GM19238 (cell line): ENCODE data around the gene GOLGA8A.
A peak's percentile ranks its signal among the peaks of the same experiment; 100 is the strongest.
"Not testable (repeated sequence)": the region's sequence is repeated elsewhere in the genome, so short reads cannot be mapped to it uniquely, and the experiment has no call there.

Experiments used
- DNase-seq: peaks from one replicate; pipeline ENCODE4 v3.0.0; 2011; ENCODE audit warnings: low spot score; ENCODE audit not compliant: insufficient read length

The GOLGA8A gene, protein sequence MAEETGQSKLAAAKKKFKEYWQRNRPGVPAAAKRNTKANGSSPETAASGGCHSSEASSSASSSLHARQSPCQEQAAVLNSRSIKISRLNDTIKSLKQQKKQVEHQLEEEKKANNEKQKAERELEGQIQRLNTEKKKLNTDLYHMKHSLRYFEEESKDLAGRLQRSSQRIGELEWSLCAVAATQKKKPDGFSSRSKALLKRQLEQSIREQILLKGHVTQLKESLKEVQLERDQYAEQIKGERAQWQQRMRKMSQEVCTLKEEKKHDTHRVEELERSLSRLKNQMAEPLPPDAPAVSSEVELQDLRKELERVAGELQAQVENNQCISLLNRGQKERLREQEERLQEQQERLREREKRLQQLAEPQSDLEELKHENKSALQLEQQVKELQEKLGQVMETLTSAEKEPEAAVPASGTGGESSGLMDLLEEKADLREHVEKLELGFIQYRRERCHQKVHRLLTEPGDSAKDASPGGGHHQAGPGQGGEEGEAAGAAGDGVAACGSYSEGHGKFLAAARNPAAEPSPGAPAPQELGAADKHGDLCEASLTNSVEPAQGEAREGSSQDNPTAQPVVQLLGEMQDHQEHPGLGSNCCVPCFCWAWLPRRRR

DNA sequence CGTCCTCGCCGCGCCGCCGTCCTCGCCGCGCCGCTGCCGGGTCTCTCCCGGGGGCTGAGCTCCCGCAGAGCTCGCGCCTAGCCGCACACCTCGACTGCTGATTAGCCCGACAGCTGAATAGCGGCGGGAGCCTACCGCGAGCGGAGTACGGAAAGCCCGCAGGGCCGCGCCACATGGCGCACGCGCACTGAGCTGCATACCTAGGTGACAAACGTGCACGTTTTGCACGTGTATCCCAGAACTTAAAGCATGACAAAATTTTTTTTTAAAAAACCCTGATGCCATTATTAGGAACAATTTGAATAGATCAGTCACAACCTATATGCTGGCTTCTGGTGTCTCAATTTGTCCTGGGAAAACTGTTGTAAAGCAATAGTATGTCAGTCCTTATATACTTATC, at the start of gene GOLGA8A:
Gene GOLGA8A, minus strand, starts transcription at position 122 of the 400 bp plus-strand sequence. CDS start 48,117 bp downstream, outside the sequence.
- DNase-seq = peak; percentile 40

DNA sequence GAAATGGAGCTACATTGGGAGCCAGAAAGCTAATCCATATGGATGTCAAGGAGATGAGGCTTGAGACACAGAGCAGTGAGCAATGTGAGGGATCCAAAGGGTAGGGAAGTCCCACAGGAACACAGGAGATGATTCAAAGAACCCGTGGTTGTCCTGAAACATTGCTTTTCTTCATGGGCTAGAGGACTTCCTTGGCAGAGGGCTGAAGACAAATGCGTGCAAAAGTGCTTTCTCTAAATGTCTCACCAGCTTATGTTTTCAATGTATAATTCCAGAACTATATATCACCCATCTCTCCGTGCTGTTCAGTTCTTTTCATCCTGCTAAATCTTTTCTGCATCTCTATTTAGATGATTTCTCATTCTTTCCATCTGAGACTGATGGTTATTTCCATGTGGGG, 46.0 kb upstream of the GOLGA8A start:
- no peak for DNase-seq

DNA sequence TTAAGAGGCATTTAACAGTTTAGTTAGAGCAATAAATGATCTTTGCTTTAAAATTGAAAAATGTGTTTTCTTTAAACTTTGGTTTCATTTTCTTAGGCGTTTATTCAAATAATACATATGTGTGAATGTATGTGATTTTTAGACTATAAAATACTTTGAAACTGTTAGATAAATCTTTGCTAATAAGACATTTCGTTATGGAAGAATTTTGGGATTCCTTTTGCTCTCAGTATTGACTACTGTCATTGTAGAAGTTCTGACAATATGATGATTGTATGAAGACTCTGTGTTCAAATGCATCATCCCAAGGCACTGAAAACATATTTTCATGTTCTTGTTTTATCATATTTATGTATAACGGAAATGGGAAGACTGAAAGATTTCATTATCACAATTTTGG, 43.8 kb upstream of the GOLGA8A start:
- no peak for DNase-seq

DNA sequence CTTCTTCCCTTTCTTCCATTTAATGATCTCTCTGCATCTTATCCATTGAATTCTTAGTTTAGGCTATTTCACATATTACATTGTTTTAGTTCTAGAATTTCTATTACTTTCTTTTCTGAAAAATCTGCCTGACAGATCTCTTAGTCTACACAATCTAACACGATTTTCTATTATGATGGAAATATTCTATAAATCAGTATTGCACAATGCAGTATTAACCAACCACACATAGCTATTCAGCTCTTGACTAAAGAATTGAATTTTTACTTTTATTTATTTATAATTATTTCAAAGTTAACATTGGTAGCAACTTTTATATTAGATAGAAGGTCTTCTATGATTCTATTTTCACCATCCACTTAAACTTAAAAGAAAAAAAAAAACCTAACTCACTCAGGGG, 36.2 kb upstream of the GOLGA8A start:
- DNase-seq = no peak

DNA sequence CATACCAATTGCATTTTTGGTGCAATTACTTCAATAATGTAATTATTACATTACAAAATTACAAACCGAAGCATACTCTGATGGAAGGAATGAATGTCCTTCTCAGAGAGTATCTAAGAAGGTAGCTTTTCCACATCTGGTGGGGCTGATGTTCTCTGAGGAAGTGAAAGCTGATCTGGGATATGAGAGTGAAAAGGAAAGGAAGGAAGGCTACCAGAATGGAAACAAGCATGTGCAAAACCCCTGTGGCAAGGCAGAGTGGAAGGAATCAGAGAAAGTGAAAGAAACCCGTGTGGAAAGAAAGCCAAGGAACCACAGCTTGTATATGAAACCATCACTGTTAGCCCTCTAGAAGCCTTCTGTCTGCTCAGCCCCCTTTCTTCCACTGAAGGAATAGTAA, 35.3 kb upstream of the GOLGA8A start:
- DNase-seq = no peak

DNA sequence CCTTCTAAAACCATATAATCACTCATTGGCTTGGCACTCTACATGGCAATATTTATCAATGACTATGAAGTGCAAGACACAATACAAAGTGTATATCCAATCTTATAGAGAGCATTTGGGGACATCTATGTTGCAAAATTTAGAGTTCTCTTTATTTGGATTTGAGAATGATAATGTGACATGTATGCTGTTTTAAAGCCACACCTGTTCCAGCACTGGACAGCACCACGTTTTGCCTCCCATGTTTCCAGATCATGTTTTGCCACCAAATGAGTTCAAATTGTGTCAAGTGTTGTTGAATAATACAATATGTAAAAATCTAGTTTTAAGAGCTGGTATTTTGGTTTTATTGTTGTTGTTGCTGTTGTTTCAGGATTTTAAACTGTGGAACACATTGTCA, 33.3 kb upstream of the GOLGA8A start:
- no peak for DNase-seq

DNA sequence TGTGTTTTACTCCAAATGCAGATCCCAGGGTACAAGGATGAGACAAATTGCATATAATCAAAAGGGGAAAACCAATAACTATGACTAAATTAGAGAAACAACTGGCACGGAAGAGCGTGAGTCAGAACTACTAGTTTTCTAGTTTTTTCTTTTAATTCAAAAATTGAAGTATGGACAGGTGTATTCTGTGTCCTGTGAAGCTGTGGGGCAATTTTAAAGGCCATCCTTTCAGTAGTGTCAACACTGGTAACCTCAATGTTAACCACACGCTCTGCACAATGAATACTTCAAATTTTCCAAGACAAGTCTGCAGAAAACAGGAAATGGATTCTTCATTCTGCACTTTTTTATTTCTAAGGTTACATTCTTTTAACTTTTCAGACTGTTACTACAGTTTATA, 32.5 kb upstream of the GOLGA8A start:
- no peak for DNase-seq

DNA sequence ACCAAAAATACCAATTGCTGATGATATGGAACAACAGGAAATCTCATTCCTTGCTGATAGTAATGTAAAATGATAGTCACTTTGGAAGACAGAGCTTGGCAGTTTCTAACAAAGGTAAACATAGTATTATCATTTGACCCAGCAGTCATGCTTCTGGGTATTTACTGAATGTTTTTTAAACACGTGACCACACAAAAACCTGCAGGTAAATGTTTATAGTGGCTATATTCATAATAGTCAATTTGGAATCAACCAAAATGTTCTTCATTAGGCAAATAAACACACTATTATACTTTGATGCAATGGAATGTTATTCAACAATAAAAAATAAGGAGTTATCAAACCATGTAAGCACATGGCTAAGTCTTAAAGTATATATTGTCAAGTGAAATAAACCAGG, 24.1 kb upstream of the GOLGA8A start:
- DNase-seq = no peak

DNA sequence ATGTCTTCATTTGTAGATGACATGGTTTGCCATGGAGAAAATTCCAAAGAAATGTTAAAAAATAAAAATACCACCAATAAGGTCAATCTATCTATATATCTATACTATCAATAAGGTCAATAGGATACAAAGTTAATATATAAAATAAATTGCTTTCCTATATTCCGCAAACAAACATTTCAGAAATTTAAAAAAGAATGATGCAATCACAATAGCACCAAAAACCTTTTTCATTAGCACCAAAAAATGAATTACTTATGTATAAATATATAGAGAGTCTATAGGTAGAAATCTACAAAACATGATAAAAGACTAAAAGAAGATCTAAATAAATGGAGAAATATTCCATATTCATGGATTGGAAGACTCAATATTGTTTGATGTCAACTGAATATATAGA, 22.8 kb upstream of the GOLGA8A start:
- no peak for DNase-seq

DNA sequence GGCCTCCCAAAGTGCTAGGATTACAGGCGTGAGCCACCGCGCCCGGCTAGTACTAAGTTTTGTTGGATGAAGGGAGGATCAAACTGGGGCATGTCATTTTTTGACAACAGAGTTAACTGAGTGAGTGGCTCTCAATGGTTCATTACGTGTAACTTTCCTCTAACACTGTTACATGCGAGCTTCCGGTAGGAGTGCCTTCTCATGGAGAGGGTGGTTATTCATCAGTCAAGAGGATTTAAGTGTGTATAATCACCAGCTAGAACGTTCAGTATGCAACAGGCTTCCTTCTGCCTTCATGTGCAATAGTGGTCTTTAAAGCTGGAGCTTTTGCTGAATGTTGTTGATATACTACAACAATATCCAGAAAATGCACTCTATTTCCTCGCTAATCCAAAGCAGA, 19.1 kb upstream of the GOLGA8A start:
- no peak for DNase-seq

DNA sequence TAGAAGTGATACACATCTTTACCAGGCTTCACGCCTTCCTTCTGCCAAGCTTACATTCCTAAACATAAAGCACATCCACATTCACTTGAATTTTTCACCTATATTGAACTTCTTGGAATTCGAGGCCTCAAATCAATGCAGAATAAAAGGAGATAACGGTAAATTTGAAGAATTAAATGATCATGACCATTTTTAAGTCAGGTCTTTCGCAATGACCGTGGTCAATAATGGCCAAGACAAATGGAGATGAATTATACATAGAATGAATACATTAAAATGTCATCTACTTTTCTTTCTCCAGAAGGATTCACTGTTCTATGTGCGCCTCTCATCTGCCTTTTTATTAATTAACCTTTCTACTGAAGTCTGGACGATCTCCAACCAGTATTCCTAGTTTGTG, 5.3 kb upstream of the GOLGA8A start:
- no peak for DNase-seq

DNA sequence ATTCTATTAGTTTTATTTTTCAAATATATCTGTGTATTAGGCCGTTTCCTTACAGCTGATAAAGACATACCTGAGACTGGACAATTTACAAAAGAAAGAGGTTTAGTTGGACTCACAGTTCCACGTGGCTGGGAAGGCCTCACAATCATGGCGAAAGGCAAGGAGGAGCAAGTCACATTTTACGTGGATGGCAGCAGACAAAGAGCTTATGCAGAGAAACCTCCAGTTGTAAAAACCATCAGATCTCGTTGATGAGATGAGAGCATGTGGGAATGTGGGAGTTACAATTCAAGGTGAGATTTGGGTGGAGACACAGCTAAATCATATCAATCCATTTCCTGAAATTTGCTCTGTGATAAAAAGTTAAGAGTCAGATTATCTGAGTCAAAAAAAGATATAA, 2.3 kb upstream of the GOLGA8A start:
- DNase-seq = no peak

DNA sequence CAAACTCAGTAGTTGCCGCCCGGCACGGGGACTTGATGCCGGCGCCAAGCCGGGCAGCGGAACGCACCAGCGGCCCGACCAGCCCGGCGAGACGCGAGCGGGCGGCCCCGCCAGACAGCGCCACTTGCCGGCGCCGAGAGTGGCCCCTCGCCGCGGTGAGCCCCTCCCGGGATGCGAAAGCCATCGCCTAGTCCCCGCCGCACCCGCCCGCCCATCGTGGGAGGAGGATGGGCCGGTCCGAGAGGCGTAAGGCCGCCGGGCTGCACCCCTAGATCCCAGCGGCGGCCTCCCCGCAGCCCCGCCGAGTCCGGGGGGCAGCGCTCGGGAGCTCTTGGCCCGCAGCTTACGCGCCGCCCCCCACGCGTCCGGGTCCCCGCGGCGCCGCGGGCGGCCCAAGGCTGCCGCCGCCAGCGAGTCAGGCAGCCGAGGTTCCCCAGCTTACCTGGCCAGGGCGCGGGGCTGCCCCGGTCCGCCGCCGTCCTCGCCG, 609 bp downstream of the GOLGA8A start:
- DNase-seq = peak; percentile 9

DNA sequence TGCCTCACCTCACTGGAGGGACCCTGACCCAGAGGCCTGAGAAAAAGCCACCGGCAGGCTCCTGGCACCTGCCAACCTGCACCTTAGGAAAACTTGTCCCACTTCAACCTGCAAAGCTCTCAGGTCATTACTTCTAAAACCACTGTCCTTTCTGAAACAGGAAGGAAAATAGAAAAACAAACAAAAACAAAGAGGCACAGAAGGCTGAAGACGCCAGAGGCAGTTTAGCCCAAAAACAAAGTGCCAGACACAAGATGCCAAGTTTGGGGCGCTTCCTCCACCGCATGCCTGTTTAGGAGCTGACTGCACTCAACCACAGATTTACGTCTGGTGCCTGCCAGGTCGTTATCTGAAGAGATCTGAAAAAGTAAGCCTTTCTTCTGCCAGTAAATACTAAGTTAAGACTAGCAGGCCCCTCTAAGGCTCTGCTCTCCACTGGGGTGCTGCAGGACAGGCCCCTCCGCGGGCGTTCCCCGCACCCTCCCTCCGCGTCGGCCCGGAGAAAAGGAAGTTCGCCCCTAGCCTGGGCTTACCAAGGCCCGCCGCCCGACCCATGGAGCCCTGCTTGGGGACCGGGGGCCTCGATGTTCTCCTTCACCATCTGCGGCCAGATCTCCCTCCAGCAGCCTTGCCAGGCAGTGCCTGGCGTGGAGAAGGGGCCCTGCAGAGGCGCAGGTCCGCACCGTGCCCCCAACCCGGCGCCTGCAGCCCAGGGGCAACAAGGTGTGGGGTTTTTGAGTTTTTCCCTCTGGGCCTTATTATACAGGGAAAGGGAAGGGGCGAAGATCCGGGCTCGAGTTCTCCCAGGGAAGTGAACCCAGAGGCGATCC, 1.3 kb downstream of the GOLGA8A start:
- DNase-seq = no peak

DNA sequence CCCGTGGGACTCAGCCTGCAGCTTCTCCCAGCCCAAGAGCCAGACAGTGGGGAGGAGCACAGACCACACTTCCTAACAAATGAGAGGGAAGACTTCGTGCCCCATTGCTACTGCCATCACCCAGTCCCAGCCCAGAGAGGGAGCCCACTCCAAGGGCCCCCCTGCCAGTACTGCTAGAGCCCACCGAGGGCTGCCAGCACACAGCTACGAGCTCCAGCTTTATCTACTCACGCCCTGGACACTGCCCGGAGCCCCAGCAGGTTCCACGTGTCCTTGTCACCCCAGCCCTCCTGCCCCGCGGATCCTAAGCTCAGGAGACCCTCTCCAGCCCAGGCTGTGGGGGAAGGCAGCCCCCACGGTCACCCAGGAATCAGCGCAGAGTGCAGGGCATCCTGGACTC, 1.9 kb downstream of the GOLGA8A start:
- DNase-seq = no peak

DNA sequence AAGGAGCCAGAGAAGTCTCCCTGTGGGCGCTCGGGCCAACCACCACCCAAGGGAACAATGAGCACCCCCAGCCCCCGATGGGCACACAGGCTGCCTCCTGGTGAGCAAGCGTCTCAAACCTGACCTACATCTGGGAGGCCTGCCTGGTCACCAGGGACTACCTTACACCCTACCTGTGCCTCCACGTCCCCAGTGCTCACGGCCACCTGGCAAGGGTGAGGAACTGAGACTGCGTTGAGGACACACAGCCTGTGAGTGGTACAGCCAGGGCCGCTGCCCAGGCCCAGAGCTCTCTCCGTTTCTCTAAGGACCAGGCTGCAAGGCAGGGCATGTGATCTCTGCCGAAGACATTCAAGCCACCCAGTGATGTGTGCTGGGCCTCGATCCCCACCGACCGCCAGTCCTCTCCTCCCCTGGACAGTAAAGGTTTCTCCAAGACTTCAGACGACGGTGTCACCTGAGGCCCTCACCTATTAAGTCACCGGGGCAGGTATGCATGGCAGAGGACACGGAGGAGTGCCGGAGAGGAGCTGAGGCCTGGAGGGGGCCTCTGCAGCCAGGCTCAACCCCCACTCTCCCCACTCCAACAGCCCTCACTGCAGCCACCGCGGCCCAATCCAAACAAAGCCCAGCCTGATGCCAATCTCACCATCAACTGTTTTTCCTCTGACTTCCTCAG, 2.8 kb downstream of the GOLGA8A start:
- no peak for DNase-seq

DNA sequence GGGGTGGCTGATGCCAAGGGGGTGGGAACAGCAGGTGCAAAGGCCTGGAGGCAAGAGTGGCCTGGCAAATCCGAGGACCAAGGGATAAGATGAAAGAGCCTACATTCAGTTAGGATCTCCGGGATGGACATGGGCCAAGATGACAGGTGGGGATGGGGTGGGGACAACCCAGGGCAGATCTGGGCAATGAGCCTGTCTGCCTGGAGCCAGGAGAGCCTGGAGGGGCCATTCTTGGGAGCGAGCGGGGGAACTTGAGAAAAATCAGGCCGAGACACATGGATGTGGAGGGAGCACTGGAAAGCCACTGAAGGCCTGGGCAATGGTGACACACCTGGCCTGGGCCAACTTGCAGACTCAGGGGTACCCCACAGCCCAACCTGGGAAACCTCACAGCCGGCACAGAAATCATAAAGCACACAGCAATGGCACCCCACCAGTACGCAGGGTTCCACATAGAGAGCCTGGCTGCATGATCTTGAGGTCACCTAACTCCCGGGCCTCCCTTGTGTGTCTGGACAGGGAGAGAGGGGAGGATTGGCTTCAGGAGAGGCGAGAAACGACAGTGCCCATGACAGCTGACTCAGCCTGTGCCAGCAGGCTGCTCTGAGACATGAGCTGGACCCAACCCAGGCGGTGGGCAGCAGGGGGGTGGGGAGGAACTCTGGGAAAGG, 3.5 kb downstream of the GOLGA8A start:
- DNase-seq = not testable (repeated sequence)

DNA sequence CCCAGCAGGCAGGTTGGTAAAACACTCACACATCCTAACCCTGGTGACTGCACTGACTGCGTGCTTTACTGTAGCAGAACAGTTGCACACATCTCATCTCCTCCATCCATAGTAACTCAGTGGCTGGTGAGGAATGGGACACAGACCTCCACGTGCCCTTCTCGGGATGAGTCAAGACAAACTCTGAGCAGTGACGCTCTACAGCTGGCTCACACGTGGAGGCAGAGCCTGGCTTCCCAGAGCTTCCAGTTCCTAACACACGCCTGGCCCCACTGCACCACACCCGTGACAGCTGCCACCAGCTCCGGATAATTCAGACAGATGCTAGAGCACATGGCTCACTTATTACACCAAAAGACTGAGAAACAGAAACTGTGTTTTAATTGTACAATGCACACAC, 7.0 kb downstream of the GOLGA8A start:
- not testable (repeated sequence) for DNase-seq

DNA sequence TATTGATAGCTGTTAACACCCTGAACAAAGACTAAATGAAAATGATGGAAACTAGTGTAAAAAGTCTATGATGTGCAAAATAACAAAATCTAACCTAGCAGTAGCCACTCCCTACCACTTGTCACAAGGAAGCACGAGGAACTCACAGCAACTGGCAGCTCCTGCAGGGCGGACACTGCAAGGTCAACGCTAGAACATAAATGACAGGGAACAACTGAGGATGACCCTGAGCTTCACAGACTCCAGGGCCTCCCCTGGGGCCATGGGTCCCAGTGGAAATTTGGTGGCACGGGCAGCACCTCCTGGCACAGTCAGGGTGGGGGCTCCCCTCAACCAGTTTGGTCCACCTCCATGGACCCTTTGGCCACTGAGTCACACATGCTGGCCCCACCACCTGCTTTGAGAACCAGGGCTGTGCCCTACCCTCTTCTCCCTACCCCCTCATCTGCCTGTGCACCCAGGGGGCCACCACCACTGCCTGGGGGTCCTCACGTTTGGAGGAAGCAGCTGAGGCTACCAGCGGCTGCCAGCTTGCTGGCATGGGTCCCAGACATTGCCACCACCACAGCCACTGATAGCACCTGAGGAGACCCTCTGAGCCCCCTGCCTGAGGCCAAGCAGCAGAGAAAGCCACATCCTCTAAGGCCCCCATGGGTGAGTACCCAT, 14.1 kb downstream of the GOLGA8A start:
- DNase-seq = not testable (repeated sequence)

DNA sequence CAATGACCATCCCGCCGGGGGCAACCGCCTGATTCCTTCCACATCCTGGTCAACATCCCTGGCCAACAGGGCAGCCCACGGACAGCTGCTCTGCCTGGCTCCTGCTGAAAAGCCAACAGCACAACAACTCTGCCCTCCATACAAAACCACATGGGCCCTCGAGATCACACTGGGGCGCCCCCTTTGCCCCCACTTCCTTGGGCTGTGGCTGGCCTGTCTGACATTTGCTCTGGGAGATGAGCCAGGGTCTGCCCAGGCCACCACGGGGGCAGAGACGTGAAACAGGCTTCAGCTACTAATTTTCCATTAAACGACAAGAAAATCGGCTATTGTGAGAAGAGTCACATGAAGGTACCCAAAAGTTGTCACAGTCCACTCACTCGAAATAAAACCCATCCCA, 16.7 kb downstream of the GOLGA8A start:
- DNase-seq = not testable (repeated sequence)
